GM18505 (cell line): ENCODE data around the gene CHERP.
A peak's percentile ranks its signal among the peaks of the same experiment; 100 is the strongest.

Experiments used
- ATAC-seq: cut with Tn5 transposase; IDR thresholded peaks from one replicate; pipeline ENCODE4 v1.9.1; 2021; ENCODE audit not compliant: unreplicated experiment
- POLR2A ChIP-seq: IDR thresholded peaks from 4 replicates; pipeline ENCODE4 v1.6.1; 2011; ENCODE audit warnings: borderline replicate concordance; ENCODE audit not compliant: insufficient read depth, insufficient read length; ENCODE audit errors: extremely low read depth

Gene CHERP, protein sequence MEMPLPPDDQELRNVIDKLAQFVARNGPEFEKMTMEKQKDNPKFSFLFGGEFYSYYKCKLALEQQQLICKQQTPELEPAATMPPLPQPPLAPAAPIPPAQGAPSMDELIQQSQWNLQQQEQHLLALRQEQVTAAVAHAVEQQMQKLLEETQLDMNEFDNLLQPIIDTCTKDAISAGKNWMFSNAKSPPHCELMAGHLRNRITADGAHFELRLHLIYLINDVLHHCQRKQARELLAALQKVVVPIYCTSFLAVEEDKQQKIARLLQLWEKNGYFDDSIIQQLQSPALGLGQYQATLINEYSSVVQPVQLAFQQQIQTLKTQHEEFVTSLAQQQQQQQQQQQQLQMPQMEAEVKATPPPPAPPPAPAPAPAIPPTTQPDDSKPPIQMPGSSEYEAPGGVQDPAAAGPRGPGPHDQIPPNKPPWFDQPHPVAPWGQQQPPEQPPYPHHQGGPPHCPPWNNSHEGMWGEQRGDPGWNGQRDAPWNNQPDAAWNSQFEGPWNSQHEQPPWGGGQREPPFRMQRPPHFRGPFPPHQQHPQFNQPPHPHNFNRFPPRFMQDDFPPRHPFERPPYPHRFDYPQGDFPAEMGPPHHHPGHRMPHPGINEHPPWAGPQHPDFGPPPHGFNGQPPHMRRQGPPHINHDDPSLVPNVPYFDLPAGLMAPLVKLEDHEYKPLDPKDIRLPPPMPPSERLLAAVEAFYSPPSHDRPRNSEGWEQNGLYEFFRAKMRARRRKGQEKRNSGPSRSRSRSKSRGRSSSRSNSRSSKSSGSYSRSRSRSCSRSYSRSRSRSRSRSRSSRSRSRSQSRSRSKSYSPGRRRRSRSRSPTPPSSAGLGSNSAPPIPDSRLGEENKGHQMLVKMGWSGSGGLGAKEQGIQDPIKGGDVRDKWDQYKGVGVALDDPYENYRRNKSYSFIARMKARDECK

DNA sequence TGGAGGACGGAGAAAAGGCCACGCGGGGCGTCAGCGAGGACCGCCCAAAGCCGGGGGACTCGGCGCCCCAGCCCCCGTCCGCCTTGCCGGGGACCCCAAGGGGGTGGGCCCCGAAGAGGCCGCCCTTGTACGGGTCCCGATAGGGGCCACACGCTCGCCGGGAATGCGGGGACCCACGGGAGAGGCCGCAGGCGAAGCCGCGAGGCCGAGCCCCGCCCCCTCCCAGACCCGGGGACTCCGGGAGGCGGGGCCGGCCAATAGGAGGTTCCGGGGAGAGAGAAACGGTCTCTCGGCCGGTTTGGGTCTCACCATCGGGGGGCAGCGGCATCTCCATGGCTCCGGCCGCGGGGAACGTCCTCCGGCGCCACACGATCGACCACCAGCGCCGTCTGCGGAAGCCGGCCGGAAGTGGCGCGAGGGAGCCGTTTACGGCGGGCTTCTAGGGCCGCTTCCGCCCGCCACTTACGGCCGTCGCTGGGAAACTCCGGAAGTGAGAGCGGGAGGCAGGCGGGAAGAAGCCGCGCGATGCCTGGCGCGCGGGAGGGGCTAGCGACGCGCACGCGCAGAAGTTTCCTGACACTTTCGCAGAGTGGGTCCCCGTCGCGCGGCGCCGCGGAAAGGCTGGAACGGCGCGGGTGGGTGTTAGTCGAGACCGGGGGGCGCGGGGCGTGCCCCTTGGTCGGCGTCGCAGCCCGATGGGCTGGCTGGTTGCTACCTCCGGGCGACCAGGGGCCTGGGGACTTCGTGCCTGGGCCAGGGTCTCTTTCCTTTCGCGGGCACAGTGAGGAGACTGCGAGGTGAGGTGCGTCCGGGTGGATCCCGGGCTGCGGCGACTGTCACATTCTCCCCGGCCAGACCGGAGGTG, at the start of gene CHERP:
TSS of gene CHERP (minus strand) at position 393 of the 865 bp plus-strand sequence. CDS start at position 334, 59 bp downstream.
- TF ChIP-seq POLR2A, result peak; percentile 86
- ATAC-seq, result peak; percentile 80

DNA sequence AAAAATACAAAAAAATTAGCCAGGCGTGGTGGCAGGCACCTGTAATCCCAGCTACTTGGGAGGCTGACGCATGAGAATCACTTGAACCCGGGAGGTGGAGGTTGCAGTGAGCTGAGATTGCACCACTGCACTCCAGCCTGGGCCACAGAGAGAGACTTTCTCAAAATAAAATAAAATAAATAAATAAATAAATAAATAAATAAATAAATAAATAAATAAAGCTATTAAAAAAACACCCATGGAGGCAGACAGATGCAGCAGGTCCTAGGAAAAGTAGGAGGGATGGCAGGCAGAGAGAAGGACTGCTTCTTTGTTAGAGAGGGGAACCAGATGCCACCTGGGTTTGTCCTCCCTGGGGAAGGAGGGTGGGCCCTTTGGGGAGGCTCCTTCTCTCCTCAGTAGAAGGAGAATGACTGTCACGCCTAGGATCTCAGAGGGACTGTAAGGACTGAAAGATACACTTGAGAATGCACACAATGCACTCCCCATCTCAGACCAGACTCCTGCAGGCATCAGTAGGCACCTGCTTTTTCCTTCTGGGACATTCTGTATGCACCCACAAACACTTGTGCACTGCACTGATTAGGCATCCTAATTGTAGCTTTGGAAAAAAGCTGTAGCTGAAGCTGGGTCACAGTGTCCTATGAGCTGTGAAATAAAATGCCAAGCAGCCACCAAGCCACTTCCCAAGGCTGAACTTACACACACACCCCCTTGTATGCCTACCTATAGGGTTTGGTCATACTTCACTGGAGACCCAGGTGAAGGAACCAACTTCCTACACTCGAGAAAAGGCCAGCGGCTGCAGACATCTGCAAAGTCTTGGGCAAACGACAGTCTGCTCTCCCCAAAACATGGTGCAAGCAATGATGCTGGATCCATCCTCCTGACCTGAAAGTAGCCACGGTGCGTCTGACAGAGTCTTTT, 48.9 kb upstream of the CHERP start:
- TF ChIP-seq POLR2A, result no peak
- ATAC-seq, result no peak

DNA sequence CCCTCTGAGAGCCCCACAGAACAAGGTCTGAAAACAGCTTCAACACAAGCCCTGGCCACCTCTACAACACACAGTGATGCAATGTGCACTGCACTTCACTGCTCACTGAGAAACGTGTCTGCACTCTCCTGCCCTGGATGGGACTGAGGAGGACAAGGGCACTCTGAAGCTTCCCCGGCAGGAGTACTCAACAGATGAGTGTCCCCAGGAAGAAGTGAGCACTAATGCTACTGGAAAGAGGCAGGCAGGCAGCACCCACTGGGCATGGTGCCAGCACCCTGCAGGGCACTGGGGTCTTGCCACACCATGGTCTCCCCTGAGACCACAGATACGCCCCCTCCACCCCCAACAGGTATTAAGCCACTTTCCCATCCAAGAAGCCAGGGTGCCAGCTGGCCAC, 47.7 kb upstream of the CHERP start:
- no peak for ATAC-seq
- no peak for TF ChIP-seq POLR2A

DNA sequence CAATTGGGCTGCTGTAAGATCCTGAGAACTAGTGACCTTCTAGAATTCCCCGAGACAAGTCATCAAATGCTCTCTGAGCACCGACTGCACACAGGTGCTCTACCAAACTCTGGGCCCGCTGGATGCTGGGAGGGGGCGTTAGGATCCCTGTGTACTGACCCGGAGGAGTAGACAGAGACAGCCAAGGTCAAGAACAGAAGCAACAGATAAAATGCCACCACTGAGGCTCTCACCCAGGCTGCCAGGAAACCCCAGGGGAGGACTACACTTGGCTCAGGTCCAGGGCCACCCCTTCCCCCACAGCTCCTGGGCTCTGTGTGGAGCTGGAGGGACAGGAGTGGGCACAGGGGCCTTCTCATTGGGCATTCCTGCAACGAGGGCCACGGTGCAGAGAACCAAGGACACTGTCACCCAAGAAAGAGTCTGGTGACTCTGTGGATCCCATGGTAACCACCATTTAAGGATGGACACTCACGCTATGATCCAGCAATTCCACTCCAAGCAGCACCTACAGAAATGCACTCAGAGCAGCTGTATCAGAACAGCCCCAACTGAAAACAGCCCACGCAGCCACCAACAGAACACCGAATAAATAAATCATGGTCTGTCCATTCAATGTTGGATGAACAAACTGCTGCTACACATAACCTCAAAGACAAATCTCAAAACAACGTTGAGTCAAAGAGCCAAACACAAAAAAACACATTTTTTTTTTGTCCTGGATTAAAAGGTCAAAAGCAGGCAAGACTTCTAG, 46.8 kb upstream of the CHERP start:
- ATAC-seq, result peak; percentile 2
- TF ChIP-seq POLR2A, result no peak

DNA sequence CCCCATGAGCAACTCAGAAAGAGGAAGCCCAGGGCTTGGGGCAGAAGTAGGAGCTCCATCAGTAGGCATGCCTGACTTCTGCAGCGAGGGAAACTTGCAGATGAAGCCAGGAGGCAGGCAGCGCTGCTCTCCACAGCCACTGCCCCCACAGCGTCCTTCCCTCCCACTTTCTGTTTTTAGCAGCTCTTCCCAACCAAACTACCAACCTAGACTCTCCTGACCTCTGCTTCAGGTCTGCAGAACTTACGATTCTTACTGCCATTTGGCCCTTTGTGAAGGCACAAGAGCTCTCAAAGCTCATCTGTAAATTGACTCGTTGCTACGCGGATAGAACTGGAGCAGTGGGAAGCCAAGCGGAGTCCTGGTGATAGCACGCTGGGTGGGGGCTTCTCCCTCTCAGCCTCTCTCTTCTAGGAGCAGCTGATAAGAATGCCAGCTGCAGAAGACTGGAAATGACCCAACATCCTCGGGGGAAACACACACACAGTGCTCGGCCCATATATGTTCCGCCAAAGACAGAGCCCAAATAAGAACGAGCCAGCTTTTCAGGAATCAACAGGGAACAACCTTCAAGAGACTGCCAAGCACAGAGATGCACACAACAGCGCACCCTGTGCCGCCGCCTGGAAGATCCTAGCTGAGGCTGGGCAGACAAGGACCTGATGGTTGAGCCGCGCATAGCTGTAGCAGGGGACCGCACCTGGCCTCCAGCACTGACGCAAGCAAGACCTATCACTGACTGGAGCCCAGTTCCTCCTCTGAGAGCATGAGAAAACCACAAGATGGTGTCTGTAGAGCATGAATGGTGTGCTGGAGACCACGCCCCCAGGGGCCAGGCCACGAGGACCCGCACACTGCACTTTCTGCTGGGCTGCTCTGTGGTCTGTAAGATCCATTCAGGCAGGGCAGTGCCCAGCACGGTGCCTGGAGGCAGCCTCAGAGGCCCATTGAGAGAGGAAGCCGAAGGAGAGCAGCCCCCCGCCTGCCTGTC, 45.9 kb upstream of the CHERP start:
- ATAC-seq, result peak; percentile 43
- peak; percentile 88 for TF ChIP-seq POLR2A

DNA sequence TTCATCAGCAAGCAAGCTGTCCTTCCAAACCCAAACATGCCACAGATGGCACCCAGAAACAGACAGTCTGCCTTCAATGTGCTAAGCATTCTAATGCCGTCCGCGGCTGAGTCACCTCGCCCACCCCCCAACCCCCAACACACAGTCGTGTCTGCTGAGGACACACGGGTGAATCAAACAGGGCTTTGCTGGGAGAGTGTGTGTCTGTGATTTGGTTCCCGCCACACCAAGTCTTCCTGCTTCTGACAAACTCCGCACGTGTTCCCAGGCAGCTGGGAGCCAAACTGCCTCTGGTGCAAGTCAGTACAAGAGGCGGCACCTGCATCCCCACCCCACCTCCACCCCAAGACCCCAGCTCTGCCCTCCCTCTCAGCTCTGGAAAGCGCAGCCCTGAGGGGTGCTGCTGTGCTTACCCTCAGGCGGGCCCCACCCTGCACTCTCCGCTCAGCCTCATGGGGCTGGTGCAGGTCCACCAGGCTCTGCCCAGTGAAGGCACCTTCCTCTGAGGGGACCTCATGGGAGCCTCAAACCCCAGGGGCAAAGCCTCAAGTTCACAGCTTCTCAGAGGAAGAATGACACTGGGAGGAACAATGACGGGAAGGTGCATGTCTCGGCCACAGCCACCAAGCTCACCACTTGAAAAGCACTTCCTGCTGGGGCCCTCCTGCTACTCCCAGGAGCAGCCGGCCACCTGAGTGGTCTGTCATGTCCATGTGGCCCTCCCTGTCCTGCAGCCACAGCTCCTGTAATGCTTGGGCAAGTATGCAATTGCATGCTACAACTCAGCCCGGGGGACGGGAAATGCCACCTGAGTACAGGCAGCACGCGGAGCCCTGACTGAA, 45.0 kb upstream of the CHERP start:
- peak; percentile 56 for TF ChIP-seq POLR2A
- no peak for ATAC-seq

DNA sequence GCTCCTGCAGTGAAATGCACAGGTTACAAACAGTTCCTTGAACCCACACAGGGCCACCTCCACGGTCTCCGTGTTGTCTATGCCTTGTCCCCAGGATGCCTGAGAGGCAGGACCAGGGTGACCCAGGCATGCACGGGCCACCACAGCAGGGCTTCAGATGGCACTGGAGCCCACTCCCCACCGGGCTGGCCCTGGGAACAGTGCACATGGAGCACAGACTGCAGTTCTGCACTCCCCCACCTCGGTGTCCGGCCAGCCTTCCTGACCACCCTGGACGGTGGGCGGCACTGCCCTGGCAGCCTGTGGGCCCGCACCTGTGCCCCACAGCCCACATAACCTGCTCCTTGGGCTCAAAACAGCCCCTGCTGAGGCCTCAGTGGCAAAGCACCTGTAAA, 44.2 kb upstream of the CHERP start:
- no peak for ATAC-seq

DNA sequence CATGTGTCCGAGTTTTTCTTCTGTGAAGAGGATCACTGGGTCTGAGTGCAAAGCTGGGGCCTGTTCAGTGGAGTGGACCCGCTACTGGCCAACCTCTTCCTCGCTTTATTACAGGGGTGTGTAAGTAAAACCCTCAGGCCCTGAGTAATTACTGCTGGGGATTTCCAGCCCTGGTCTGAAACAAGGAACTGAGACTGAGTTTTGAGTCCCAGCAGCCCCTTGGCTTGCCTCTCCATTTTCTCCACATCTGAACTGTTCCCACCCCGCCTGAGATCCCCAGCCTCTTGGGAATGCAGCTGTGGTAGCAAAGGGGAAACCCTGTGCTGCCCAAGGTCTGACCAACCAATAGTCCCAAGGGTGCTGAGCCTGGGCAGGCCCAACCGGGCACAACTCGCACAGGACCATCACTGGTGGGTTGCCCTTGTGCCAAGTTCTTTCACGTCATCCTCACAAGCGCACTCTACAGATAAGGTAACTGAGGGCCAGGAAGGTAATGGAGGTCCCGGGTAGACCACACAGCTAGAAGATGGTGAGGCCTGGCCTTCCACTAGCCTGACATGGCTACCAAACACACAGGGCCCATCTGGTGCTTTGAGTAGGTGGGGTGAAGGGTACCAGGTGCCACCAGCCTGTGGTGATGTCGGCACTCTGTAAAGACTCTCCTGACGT, 43.7 kb upstream of the CHERP start:
- ATAC-seq, result no peak
- TF ChIP-seq POLR2A, result peak; percentile 80

More for the DNA sequence above, 44.2 kb upstream of the CHERP start:
- TF ChIP-seq POLR2A, result no peak
